H9 (cell line): ENCODE measurements around the gene OR52I2. TPM values are rescaled to one million over a fixed set of nuclear protein-coding genes. Genes with fewer than 3 reads are reported as not detected.

ENCODE experiments used
- DNase-seq: peaks from one replicate; pipeline ENCODE4 v3.0.0-alpha.2; 2017
- H2AFZ ChIP-seq: one replicate; pipeline ENCODE4 v1.6.1; 2013; ENCODE audit warnings: mild to moderate bottlenecking, low read length, control low read depth, moderate library complexity
- H2AK5ac ChIP-seq: 2 replicates; pipeline ENCODE4 v1.6.1; 2013; ENCODE audit warnings: low read length, control low read depth, mixed read lengths; ENCODE audit not compliant: insufficient read length
- H2BK120ac ChIP-seq: one replicate; pipeline ENCODE4 v1.6.1; 2013; ENCODE audit warnings: low read depth, mild to moderate bottlenecking, low read length, control low read depth, inconsistent platforms; ENCODE audit not compliant: poor library complexity, severe bottlenecking
- H2BK12ac ChIP-seq: 2 replicates; pipeline ENCODE4 v1.6.1; 2013; ENCODE audit warnings: low read length, control low read depth, mixed read lengths, low read depth; ENCODE audit not compliant: insufficient read length
- H2BK15ac ChIP-seq: 2 replicates; pipeline ENCODE4 v1.6.1; 2013; ENCODE audit warnings: low read depth, low read length, control low read depth
- H2BK20ac ChIP-seq: one replicate; pipeline ENCODE4 v1.6.1; 2013; ENCODE audit warnings: low read depth, mild to moderate bottlenecking, low read length, control low read depth, inconsistent platforms; ENCODE audit not compliant: poor library complexity, severe bottlenecking
- H2BK5ac ChIP-seq: 2 replicates; pipeline ENCODE4 v1.6.1; 2013; ENCODE audit warnings: low read length, control low read depth, mixed read lengths; ENCODE audit not compliant: insufficient read length
- H3K14ac ChIP-seq: 2 replicates; pipeline ENCODE4 v1.6.1; 2013; ENCODE audit warnings: low read length, control low read depth; ENCODE audit not compliant: insufficient read depth
- H3K18ac ChIP-seq: 2 replicates; pipeline ENCODE4 v1.6.1; 2013; ENCODE audit warnings: low read depth, mild to moderate bottlenecking, mixed read lengths, low read length, control low read depth; ENCODE audit not compliant: insufficient read length
- H3K23ac ChIP-seq: 2 replicates; pipeline ENCODE4 v1.6.1; 2013; ENCODE audit warnings: low read length, control low read depth, mixed read lengths, low read depth; ENCODE audit not compliant: insufficient read length
- H3K23me2 ChIP-seq: 2 replicates; pipeline ENCODE4 v1.6.1; 2013; ENCODE audit warnings: low read depth, mild to moderate bottlenecking, mixed read lengths, low read length, control low read depth; ENCODE audit not compliant: insufficient read length, poor library complexity, severe bottlenecking
- H3K27ac ChIP-seq: 2 replicates; pipeline ENCODE4 v1.5.1; 2013; ENCODE audit warnings: low read length, control low read depth, mixed read lengths, low read depth; ENCODE audit not compliant: insufficient read length
- H3K27me3 ChIP-seq: 2 replicates; pipeline ENCODE4 v1.6.1; 2013; ENCODE audit warnings: low read length, control low read depth, inconsistent platforms; ENCODE audit not compliant: insufficient read depth
- H3K4ac ChIP-seq: 2 replicates; pipeline ENCODE4 v1.6.1; 2013; ENCODE audit warnings: low read depth, mild to moderate bottlenecking, control low read depth, inconsistent platforms, low read length, moderate library complexity
- H3K4me1 ChIP-seq: 2 replicates; pipeline ENCODE4 v1.6.1; 2013; ENCODE audit warnings: low read length, control low read depth, inconsistent platforms; ENCODE audit not compliant: insufficient read depth
- H3K4me2 ChIP-seq: 2 replicates; pipeline ENCODE4 v1.6.1; 2013; ENCODE audit warnings: low read length, control low read depth, mixed read lengths; ENCODE audit not compliant: insufficient read length, insufficient read depth
- H3K56ac ChIP-seq: 2 replicates; pipeline ENCODE4 v1.6.1; 2013; ENCODE audit warnings: low read depth, mild to moderate bottlenecking, mixed read lengths, low read length, control low read depth; ENCODE audit not compliant: insufficient read length
- H3K79me1 ChIP-seq: 2 replicates; pipeline ENCODE4 v1.6.1; 2013; ENCODE audit warnings: low read depth, mild to moderate bottlenecking, moderate library complexity, low read length, control low read depth, inconsistent platforms; ENCODE audit not compliant: insufficient read depth, poor library complexity, severe bottlenecking
- H3K79me2 ChIP-seq: 2 replicates; pipeline ENCODE4 v1.6.1; 2013; ENCODE audit warnings: low read length, control low read depth, inconsistent platforms; ENCODE audit not compliant: insufficient read depth
- H3K9ac ChIP-seq: 2 replicates; pipeline ENCODE4 v1.6.1; 2013; ENCODE audit warnings: low read length, control low read depth, mixed read lengths; ENCODE audit not compliant: insufficient read length; ENCODE audit errors: extremely low read depth
- H3K9me3 ChIP-seq: one replicate; pipeline ENCODE4 v1.6.1; 2013; ENCODE audit warnings: low read depth, low read length, inconsistent platforms; ENCODE audit not compliant: control insufficient read depth
- H3T11ph ChIP-seq: one replicate; pipeline ENCODE4 v1.6.1; 2013; ENCODE audit warnings: mild to moderate bottlenecking, low read length, control low read depth, inconsistent platforms
- H4K20me1 ChIP-seq: one replicate; pipeline ENCODE4 v1.6.1; 2013; ENCODE audit not compliant: control insufficient read depth, insufficient read length, insufficient read depth
- H4K5ac ChIP-seq: 2 replicates; pipeline ENCODE4 v1.6.1; 2013; ENCODE audit warnings: low read depth, mild to moderate bottlenecking, mixed read lengths, low read length, control low read depth; ENCODE audit not compliant: insufficient read length
- H4K8ac ChIP-seq: replicated peaks from 2 replicates; pipeline ENCODE4 v1.6.1; 2013; ENCODE audit warnings: low read length, control low read depth, mixed read lengths, low read depth; ENCODE audit not compliant: insufficient read length
- H4K91ac ChIP-seq: 2 replicates; pipeline ENCODE4 v1.6.1; 2013; ENCODE audit warnings: low read depth, mild to moderate bottlenecking, moderate library complexity, mixed read lengths, low read length, control low read depth; ENCODE audit not compliant: insufficient read length
- H3K27ac Mint-ChIP-seq, 3 experiments: 2 replicates in 2 of 3; 3 replicates in 1 of 3; pipeline ENCODE4 v1.8.0; 2020 to 2021; ENCODE audit warnings: mixed read lengths in 3 of 3, mild to moderate bottlenecking in 1 of 3, moderate library complexity in 1 of 3
- H3K27me3 Mint-ChIP-seq: 2 replicates; pipeline ENCODE4 v1.8.0; 2021; ENCODE audit warnings: low read depth, mild to moderate bottlenecking, moderate library complexity, mixed read lengths
- H3K36me3 Mint-ChIP-seq, 3 experiments: 2 replicates in 2 of 3; 3 replicates in 1 of 3; pipeline ENCODE4 v1.8.0; 2020 to 2021; ENCODE audit warnings: low read depth in 3 of 3, mixed read lengths in 3 of 3; ENCODE audit not compliant: insufficient read depth in 1 of 3
- H3K4me1 Mint-ChIP-seq, 2 experiments: 2 replicates each; pipeline ENCODE4 v1.8.0; 2020; ENCODE audit warnings: mixed read lengths in 2 of 2
- H3K4me3 Mint-ChIP-seq, 2 experiments: 2 replicates in 1 of 2; 3 replicates in 1 of 2; pipeline ENCODE4 v1.8.0; 2020 to 2021; ENCODE audit warnings: mild to moderate bottlenecking in 2 of 2, mixed read lengths in 2 of 2, moderate library complexity in 1 of 2
- H3K9me3 Mint-ChIP-seq, 2 experiments: 2 replicates in 1 of 2; 3 replicates in 1 of 2; pipeline ENCODE4 v1.8.0; 2020; ENCODE audit warnings: mild to moderate bottlenecking in 2 of 2, mixed read lengths in 2 of 2, moderate library complexity in 1 of 2
- CTCF ChIP-seq: fragments of 200-600 bp; sonication (generic); conservative IDR thresholded peaks from 3 replicates; pipeline ENCODE4 v1.8.0; 2021; ENCODE audit warnings: antibody characterized with exemption, mild to moderate bottlenecking
- WGBS: extraction: QIAGEN DNeasy Blood & Tissue Kit; methylation state at CpG from one replicate; pipeline ENCODE4 v1.1.7; 2013; ENCODE audit warnings: missing lambda C conversion rate, low lambda C conversion rate, mixed read lengths; ENCODE audit not compliant: insufficient read length; ENCODE audit errors: extremely low coverage; 5-methylcytosine and 5-hydroxymethylcytosine counted together
- total RNA-seq: library from RNA; stranded (reverse); gene quantifications from 2 replicates; pipeline ENCODE4 v1.2.1, GENCODE V29; 2021

Gene OR52I2
- total RNA-seq, 1 experiment from 2014 or later: not detected

GRCh38 chr11:4547416-4547815 lies 34.1 kb upstream of the OR52I2 start:
- H2BK5ac ChIP-seq: no peak overlapping the region
- H3K4me2 ChIP-seq: no peak overlapping the region
- H3K4ac ChIP-seq: no peak overlapping the region
- no peak for TF ChIP-seq CTCF
- no peak overlapping the region for H4K5ac ChIP-seq
- no peak overlapping the region for H3K27ac ChIP-seq
- H3K18ac ChIP-seq: no peak overlapping the region
- WGBS: no CpG with 5 or more reads among the region's 4 CpGs
- no peaks in the 10 kb centered on the region for H3K79me2 ChIP-seq
- no peaks in the 10 kb centered on the region for H3K79me1 ChIP-seq
- H2BK12ac ChIP-seq: no peak overlapping the region
- no peak overlapping the region for H3T11ph ChIP-seq
- Mint-ChIP-seq H3K4me1 (no peaks in the 10 kb centered on the region; a peak in 1 of 4 replicates), H3K27me3 (peaks cover 5% of the 10 kb centered on the region), H3K27ac (no peak overlapping the region), H3K36me3 (peaks cover 0 to 3% (median 0%) of the 10 kb centered on the region in 3 experiments; a peak in 3 of 7 replicates), H3K4me3 (no peak overlapping the region), H3K9me3 (peaks cover 4 to 6% of the 10 kb centered on the region in 2 experiments; a peak in 3 of 5 replicates)
- H3K56ac ChIP-seq: no peak overlapping the region
- H3K9me3 ChIP-seq: no peaks in the 10 kb centered on the region
- H3K9ac ChIP-seq: no peak overlapping the region
- H2BK20ac ChIP-seq: no peak overlapping the region
- H2AK5ac ChIP-seq: no peak overlapping the region
- H3K23me2 ChIP-seq: no peaks in the 10 kb centered on the region
- H3K23ac ChIP-seq: no peak overlapping the region
- H4K20me1 ChIP-seq: no peaks in the 10 kb centered on the region
- no peak overlapping the region for H2BK15ac ChIP-seq
- H3K14ac ChIP-seq: no peak overlapping the region
- no peak overlapping the region for H4K91ac ChIP-seq
- no peak overlapping the region for H4K8ac ChIP-seq
- DNase-seq: no peak
- no peaks in the 10 kb centered on the region for H3K27me3 ChIP-seq
- H2BK120ac ChIP-seq: no peak overlapping the region
- H2AFZ ChIP-seq: no peak overlapping the region
- no peaks in the 10 kb centered on the region for H3K4me1 ChIP-seq
